Neural progenitor cell (in vitro differentiated cells): Measurements from ENCODE around the gene TNNI3K. TPM values are rescaled to one million over a fixed set of nuclear protein-coding genes. Genes with fewer than 3 reads are reported as not detected.

Experiments used
- DNase-seq: peaks from one replicate; pipeline ENCODE4 v3.0.0-alpha.2; 2016; ENCODE audit warnings: low spot score
- H2AFZ ChIP-seq: fragments of 200-600 bp; sonication (generic); replicated peaks from 2 replicates; pipeline ENCODE4 v1.6.1; 2016; ENCODE audit warnings: antibody characterized with exemption
- H3F3A ChIP-seq: fragments of 200-600 bp; sonication (generic); 2 replicates; pipeline ENCODE4 v1.6.1; 2016; ENCODE audit warnings: antibody characterized with exemption, low read depth
- H3K27ac ChIP-seq: fragments of 200-600 bp; sonication (generic); 2 replicates; pipeline ENCODE4 v1.5.1; 2016; ENCODE audit warnings: mild to moderate bottlenecking
- H3K27me3 ChIP-seq: fragments of 200-600 bp; sonication (generic); 2 replicates; pipeline ENCODE4 v1.6.1; 2016; ENCODE audit warnings: mild to moderate bottlenecking, moderate library complexity
- H3K36me3 ChIP-seq: fragments of 200-600 bp; sonication (generic); 2 replicates; pipeline ENCODE4 v1.5.1; 2016
- H3K4me1 ChIP-seq: fragments of 200-600 bp; sonication (generic); 2 replicates; pipeline ENCODE4 v1.6.1; 2016; ENCODE audit warnings: mixed run types
- H3K4me2 ChIP-seq: fragments of 200-600 bp; sonication (generic); 2 replicates; pipeline ENCODE4 v1.6.1; 2016
- H3K4me3 ChIP-seq: fragments of 200-600 bp; sonication (generic); 2 replicates; pipeline ENCODE4 v1.5.1; 2016
- H3K79me2 ChIP-seq: fragments of 200-600 bp; sonication (generic); 2 replicates; pipeline ENCODE4 v1.6.1; 2016; ENCODE audit warnings: low read depth
- H3K9ac ChIP-seq: fragments of 200-600 bp; sonication (generic); 2 replicates; pipeline ENCODE4 v1.6.1; 2016
- H3K9me3 ChIP-seq: fragments of 200-600 bp; sonication (generic); 2 replicates; pipeline ENCODE4 v1.5.1; 2016; ENCODE audit warnings: low read depth
- H4K20me1 ChIP-seq: fragments of 200-600 bp; sonication (generic); 2 replicates; pipeline ENCODE4 v1.6.1; 2016; ENCODE audit warnings: low read depth
- H3K27ac Mint-ChIP-seq: 3 replicates; pipeline ENCODE4 v1.8.0; 2021; ENCODE audit warnings: mixed read lengths
- H3K27me3 Mint-ChIP-seq: 2 replicates; pipeline ENCODE4 v1.8.0; 2022; ENCODE audit warnings: low read depth, mild to moderate bottlenecking, inconsistent platforms, moderate library complexity, mixed read lengths; ENCODE audit not compliant: insufficient read depth
- H3K36me3 Mint-ChIP-seq: 3 replicates; pipeline ENCODE4 v1.8.0; 2021; ENCODE audit warnings: mixed read lengths
- H3K4me1 Mint-ChIP-seq: 3 replicates; pipeline ENCODE4 v1.8.0; 2021; ENCODE audit warnings: mixed read lengths
- H3K4me3 Mint-ChIP-seq: 3 replicates; pipeline ENCODE4 v1.8.0; 2021; ENCODE audit warnings: mild to moderate bottlenecking, moderate library complexity, mixed read lengths
- H3K9me3 Mint-ChIP-seq: 3 replicates; pipeline ENCODE4 v1.8.0; 2020; ENCODE audit warnings: mixed read lengths
- EZH2 ChIP-seq: fragments of 200-600 bp; sonication (generic); IDR thresholded peaks from 2 replicates; pipeline ENCODE4 v1.6.1; 2017; ENCODE audit warnings: antibody characterized with exemption, mild to moderate bottlenecking, moderate library complexity
- EZH2phosphoT487 ChIP-seq: fragments of 200-600 bp; sonication (generic); IDR thresholded peaks from 2 replicates; pipeline ENCODE4 v1.6.1; 2017; ENCODE audit warnings: antibody characterized with exemption
- total RNA-seq: library from RNA; depleted of rRNA; stranded (reverse); fragments of >200 nt; gene quantifications from 2 replicates; pipeline ENCODE4 v1.2.3, GENCODE V29; 2015; ENCODE audit warnings: low replicate concordance
- TF ChIP-seq, protein P1 (sequence below): fragments of 200-600 bp; sonication (generic); IDR thresholded peaks from 2 replicates; pipeline ENCODE4 v1.5.1; 2017; ENCODE audit warnings: antibody characterized with exemption, mild to moderate bottlenecking

TNNI3K gene
- total RNA-seq, 1 donor from 2014 or later, result 1.9 TPM

DNA sequence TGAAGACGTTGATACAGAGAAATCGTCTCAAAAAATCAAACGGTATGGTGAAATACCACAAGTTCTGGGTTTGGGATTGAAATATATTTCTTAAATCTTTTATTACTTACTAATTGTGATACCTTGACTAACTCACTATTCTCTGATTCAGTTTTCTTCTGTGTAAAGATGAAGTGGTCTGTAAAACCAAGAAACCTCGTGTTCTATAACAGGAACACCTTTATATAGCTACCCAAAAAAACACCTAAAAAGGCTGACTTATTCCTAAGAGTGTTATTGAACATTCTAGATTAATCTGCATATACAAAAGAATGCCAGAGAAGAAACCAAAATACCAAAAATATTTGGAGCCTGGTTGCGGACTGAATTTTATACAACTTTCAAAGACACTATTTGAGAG lies 37.9 kb upstream of the TNNI3K start:
- no peak overlapping the region for H3K9ac ChIP-seq
- peak overlapping the region; percentile 74 for H3K4me2 ChIP-seq
- no peak overlapping the region for H3K27ac Mint-ChIP-seq

DNA sequence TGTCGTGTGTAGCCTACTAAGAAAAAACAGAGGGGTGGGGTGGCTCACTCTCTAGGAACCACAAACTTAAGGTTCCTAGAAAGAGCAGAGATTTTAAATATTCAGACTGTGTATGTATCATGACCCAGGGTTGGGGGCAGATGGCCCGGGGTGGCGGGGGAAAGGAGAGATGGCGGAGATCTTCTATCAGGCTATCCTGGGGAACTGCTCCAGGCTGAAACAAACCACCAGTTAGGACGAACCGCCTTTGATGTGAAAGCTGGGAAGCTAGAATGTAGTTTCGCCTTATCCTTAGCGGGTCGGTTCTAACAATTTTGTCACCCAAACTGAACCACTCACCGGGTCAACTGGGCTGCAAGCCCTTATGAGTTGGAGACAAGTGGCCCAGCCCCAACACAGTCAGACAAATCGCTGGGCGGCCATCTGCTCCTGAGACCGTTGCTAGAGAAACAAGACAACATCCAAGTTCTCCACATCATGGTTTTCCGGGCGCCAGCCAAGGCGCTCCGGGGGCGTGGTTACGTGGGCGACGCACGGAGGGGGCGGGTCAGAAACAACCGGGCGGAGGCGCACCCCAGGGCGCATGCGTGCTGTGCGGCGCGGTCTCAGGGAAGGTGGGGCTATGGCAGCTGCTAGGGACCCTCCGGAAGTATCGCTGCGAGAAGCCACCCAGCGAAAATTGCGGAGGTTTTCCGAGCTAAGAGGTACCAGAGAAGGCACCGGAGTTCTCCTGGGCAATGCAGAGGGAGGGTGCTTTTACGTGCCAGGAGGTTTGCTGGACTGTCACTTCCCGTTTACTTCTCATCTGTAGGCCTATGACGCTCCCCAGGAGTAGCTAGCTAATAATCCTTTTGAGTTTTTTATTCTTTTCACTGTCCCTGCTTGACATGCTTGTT lies 37.3 kb upstream of the TNNI3K start, which contains the start of the genes FPGT and LRRIQ3:
FPGT (plus strand) TSS at position 586 of the 896 bp plus-strand sequence; CDS start at position 623, 37 bp downstream.
LRRIQ3 (minus strand) TSS at position 520 of the 896 bp plus-strand sequence. CDS start 14,492 bp downstream, outside the sequence.
- Histone ChIP-seq H3K79me2 (no peaks in the 10 kb centered on the region), H3K4me2 (peak within 1 kb of the TSS; percentile 74), H3K4me1 (no peaks in the 10 kb centered on the region), H2AFZ (peak within 1 kb of the TSS; percentile 97), H3K4me3 (peak within 1 kb of the TSS; percentile 56), H3K27me3 (no peaks in the 10 kb centered on the region), H3K27ac (no peak within 1 kb of the TSS), H3K36me3 (no peaks in the 10 kb centered on the region), H3F3A (no peaks in the 10 kb centered on the region), H4K20me1 (no peaks in the 10 kb centered on the region), H3K9ac (peak within 1 kb of the TSS; percentile 21), H3K9me3 (no peaks in the 10 kb centered on the region)
- no peaks in the 10 kb centered on the region for H3K36me3 Mint-ChIP-seq
- H3K4me3 Mint-ChIP-seq, result peak within 1 kb of the TSS; percentile 82
- peak; percentile 95 for DNase-seq
- TF ChIP-seq, protein P1, sequence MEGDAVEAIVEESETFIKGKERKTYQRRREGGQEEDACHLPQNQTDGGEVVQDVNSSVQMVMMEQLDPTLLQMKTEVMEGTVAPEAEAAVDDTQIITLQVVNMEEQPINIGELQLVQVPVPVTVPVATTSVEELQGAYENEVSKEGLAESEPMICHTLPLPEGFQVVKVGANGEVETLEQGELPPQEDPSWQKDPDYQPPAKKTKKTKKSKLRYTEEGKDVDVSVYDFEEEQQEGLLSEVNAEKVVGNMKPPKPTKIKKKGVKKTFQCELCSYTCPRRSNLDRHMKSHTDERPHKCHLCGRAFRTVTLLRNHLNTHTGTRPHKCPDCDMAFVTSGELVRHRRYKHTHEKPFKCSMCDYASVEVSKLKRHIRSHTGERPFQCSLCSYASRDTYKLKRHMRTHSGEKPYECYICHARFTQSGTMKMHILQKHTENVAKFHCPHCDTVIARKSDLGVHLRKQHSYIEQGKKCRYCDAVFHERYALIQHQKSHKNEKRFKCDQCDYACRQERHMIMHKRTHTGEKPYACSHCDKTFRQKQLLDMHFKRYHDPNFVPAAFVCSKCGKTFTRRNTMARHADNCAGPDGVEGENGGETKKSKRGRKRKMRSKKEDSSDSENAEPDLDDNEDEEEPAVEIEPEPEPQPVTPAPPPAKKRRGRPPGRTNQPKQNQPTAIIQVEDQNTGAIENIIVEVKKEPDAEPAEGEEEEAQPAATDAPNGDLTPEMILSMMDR, result no peak
- TF ChIP-seq EZH2 (no peak), EZH2phosphoT487 (no peak)
- H3K4me1 Mint-ChIP-seq, result no peaks in the 10 kb centered on the region
- H3K27me3 Mint-ChIP-seq, result peaks cover 2% of the 10 kb centered on the region
- peaks cover 6% of the 10 kb centered on the region for H3K9me3 Mint-ChIP-seq
- H3K27ac Mint-ChIP-seq, result peak within 1 kb of the TSS; percentile 60

More for the DNA sequence above, 37.9 kb upstream of the TNNI3K start:
- H3K27me3 Mint-ChIP-seq, result peaks cover 2% of the 10 kb centered on the region
- H3F3A ChIP-seq, result no peaks in the 10 kb centered on the region
- H3K79me2 ChIP-seq, result no peaks in the 10 kb centered on the region
- H2AFZ ChIP-seq, result peak overlapping the region; percentile 97
- peaks cover 6% of the 10 kb centered on the region for H3K9me3 Mint-ChIP-seq
- H3K9me3 ChIP-seq, result no peaks in the 10 kb centered on the region
- no peaks in the 10 kb centered on the region for H3K4me1 ChIP-seq
- peak overlapping the region; percentile 56 for H3K4me3 ChIP-seq
- H4K20me1 ChIP-seq, result no peaks in the 10 kb centered on the region
- no peaks in the 10 kb centered on the region for H3K4me1 Mint-ChIP-seq
- peak overlapping the region; percentile 82 for H3K4me3 Mint-ChIP-seq
- no peaks in the 10 kb centered on the region for H3K27me3 ChIP-seq
- TF ChIP-seq EZH2 (no peak), EZH2phosphoT487 (no peak)
- TF ChIP-seq, protein P1, result no peak
- H3K36me3 Mint-ChIP-seq, result no peaks in the 10 kb centered on the region
- no peaks in the 10 kb centered on the region for H3K36me3 ChIP-seq
- no peak for DNase-seq
- H3K27ac ChIP-seq, result no peak overlapping the region

DNA sequence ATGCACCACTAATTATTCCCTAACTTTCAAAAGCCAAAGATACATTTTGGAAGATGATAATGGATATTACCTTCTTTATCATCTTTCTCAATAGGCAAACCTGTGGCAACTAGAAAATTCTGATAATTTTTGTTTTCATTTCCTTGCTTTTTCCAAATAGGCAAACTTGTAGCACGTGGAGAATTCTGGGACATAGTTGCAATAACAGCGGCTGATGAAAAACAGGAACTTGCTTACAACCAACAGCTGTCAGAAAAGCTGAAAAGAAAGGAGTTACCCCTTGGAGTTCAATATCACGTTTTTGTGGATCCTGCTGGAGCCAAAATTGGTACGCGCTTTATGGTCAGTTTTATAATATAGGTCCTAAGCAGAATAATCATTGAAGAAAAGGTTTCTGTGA lies 35.7 kb upstream of the TNNI3K start:
- H3F3A ChIP-seq, result no peaks in the 10 kb centered on the region
- H3K27ac Mint-ChIP-seq, result no peak overlapping the region
- no peaks in the 10 kb centered on the region for H4K20me1 ChIP-seq
- H2AFZ ChIP-seq, result no peak overlapping the region
- H3K4me1 Mint-ChIP-seq, result no peaks in the 10 kb centered on the region
- H3K4me3 Mint-ChIP-seq, result no peak overlapping the region
- H3K4me1 ChIP-seq, result no peaks in the 10 kb centered on the region
- DNase-seq, result no peak
- peaks cover 2% of the 10 kb centered on the region for H3K36me3 Mint-ChIP-seq
- H3K4me3 ChIP-seq, result no peak overlapping the region
- no peaks in the 10 kb centered on the region for H3K27me3 ChIP-seq
- H3K9ac ChIP-seq, result no peak overlapping the region
- H3K9me3 ChIP-seq, result no peaks in the 10 kb centered on the region
- H3K79me2 ChIP-seq, result no peaks in the 10 kb centered on the region
- peaks cover 2% of the 10 kb centered on the region for H3K27me3 Mint-ChIP-seq
- H3K27ac ChIP-seq, result no peak overlapping the region
- peaks cover 6% of the 10 kb centered on the region for H3K9me3 Mint-ChIP-seq
- H3K36me3 ChIP-seq, result no peaks in the 10 kb centered on the region
- peak overlapping the region; percentile 74 for H3K4me2 ChIP-seq
- TF ChIP-seq, protein P1, result no peak
- TF ChIP-seq EZH2 (no peak), EZH2phosphoT487 (no peak)
